H1 (cell line): ENCODE data around the gene NCOA1. TPM values are rescaled to one million over a fixed set of nuclear protein-coding genes. Genes with fewer than 3 reads are reported as not detected.

Experiments
- EGR1 ChIP-seq: IDR thresholded peaks from 2 replicates; pipeline ENCODE4 v1.6.1; 2011; ENCODE audit warnings: low read depth, low read length, borderline replicate concordance
- KDM4A ChIP-seq: IDR thresholded peaks from one replicate; pipeline ENCODE4 v1.7.1; 2012; ENCODE audit warnings: low read depth, mild to moderate bottlenecking, moderate library complexity, low read length, inconsistent platforms; ENCODE audit not compliant: severe bottlenecking
- KDM5A ChIP-seq: fragments of 200-600 bp; IDR thresholded peaks from 2 replicates; pipeline ENCODE4 v1.7.1; 2012; ENCODE audit warnings: mild to moderate bottlenecking, low read length, inconsistent platforms, mixed read lengths
- polyA plus RNA-seq, 7 experiments: library from polyadenylated mRNA; depleted of rRNA in 3 of 7; stranded (reverse) in 5 of 7; unstranded in 2 of 7; fragments of >200 nt in 5 of 7; fragments of 200-250 nt in 2 of 7; gene quantifications; 1 replicate in 5 of 7; 2 replicates in 1 of 7; 4 replicates in 1 of 7; pipeline versions ENCODE4 v1.2.1 to v1.2.3, GENCODE V29; 2011 to 2013; ENCODE audit warnings: missing spikeins in 2 of 7, mixed read lengths in 2 of 7
- total RNA-seq: library from RNA; stranded (reverse); fragmentation: NEBNext Ultra II Directional; extraction: Animal tissue kit (Norgen Biotek cat#: 25700); gene quantifications from 2 replicates; pipeline ENCODE4 v1.2.1, GENCODE V29; 2021
- TF ChIP-seq, protein P1 (sequence below): IDR thresholded peaks from 2 replicates; pipeline ENCODE4 v1.6.1; 2011; ENCODE audit warnings: low read length, improper control_type of control experiment

NCOA1 gene
- total and polyA plus RNA-seq, 2 of the 8 experiments (the other 6 are each of a cell fraction or from before 2014, with no cell fraction given) = 12.8 to 17.9 TPM

DNA sequence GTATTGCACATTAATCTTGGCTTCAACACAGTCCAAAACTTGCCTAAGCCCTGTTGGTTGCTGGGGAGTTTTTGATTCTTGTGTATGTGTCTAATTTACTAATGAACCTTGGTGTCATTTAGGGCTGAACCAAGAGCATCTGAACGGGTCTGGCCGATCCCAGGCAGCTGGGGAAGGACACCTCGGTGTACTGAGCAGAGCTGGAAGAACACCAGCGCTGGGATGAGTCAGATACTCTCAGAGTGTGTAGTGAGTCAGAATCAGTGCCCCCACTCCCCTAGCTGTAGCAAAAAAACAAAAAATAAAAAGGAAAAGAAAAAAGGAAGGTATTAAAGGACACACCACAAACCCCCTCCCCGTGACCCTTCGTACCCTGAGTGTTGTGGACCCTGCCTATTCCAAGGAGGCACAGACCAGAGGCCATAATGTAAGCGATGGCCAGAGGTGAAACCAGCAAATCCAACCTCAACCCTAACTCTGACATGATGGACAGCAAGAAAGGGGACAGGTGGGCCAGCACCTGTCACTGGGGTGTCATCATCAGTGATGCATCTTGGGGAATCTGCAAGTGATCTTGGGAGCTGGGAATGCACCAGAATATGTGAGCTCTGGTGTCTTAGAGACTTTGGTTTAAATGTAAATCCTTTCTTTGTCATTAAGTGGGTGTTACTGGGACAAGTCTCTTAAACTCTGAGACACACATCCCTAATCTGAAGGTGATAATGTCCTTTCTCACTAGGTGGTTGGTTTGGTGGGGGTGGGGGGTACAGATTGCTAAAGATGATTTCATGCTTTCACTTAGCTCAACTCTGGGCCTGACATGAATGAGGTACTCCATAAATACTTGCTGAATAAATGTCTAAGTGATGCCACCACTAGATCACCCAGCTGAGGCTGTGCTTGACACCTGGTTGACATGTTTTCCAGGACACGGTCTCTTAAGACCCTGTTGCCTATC lies 34.2 kb upstream of the NCOA1 start (continued):
- TF ChIP-seq, protein P1, sequence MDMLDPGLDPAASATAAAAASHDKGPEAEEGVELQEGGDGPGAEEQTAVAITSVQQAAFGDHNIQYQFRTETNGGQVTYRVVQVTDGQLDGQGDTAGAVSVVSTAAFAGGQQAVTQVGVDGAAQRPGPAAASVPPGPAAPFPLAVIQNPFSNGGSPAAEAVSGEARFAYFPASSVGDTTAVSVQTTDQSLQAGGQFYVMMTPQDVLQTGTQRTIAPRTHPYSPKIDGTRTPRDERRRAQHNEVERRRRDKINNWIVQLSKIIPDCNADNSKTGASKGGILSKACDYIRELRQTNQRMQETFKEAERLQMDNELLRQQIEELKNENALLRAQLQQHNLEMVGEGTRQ = no peak
- no peak for TF ChIP-seq KDM4A
- no peak for TF ChIP-seq EGR1
- TF ChIP-seq KDM5A = no peak
